HG02981 (cell line): Measurements from ENCODE around the gene SH3PXD2A.

Experiments used
- ATAC-seq: cut with Tn5 transposase; IDR thresholded peaks from one replicate; pipeline ENCODE4 v1.9.1; 2021; ENCODE audit warnings: mild to moderate bottlenecking, moderate library complexity; ENCODE audit not compliant: unreplicated experiment

Gene SH3PXD2A

GRCh38 chr10:103879831-103880230 lies 24.5 kb upstream of the SH3PXD2A start:
- no peak for ATAC-seq

- no peak for ATAC-seq
Measured at GRCh38 chr10:103879409-103879808, 24.0 kb upstream of the SH3PXD2A start.

- no peak for ATAC-seq
Measured at GRCh38 chr10:103877861-103878260, 22.5 kb upstream of the SH3PXD2A start.

DNA sequence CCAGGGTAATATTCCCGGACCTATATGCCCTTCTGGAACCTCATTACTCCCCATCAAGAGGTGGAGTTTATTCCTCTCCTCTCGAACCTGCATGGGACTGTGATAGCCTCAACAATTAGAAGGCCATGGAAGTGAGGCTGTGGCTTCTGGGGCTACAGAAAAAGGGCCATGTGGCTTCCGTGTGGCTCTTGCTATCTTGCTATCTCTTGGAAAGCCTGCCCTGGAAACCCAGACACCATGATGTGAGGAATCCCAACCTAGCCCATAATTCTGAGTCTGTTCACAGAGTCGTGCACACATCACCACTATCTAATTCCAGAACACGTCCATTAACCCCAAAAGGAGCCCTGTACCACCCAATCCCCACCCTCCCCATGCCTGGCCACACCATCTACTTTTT lies 20.8 kb upstream of the SH3PXD2A start:
- no peak for ATAC-seq

GRCh38 chr10:103874730-103875129 lies 19.4 kb upstream of the SH3PXD2A start:
- ATAC-seq: no peak

DNA sequence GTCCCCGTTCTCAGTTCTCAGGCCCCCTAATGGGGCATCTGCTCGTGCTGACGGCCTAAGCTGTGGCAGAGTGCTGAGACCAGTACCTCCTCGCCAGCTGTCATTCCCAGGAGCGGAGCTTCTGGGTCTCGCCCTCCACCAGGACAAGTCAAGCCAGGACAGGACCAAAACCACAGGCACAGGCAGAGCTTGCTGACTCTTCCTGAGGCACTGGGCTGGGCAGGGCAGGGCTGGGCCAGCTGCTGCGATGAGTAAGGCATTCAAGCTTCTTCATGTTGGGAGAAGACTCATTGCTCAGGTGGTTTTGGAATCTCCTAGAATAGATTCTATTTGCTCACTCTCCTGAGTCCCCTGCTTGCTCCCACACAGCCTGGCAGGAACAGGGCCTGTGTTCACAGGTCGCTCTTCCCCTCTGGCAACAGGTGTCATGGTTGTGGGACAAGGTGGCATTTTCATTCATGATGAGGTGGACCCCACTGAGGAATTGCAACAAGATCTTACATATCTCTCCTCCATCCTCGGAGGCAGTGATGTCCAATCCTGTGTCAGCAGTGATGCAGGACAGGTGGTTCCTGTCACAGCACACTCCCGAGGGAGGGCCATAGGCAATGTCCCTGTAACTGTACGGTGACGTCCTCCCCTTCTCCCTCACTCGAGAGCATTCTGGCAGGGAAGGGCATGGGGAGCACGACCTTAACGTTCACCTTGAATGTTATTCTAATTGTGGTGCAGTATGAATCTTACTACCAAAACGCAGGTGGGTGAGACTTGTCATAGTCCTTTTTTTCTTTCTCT lies 17.0 kb upstream of the SH3PXD2A start:
- no peak for ATAC-seq

DNA sequence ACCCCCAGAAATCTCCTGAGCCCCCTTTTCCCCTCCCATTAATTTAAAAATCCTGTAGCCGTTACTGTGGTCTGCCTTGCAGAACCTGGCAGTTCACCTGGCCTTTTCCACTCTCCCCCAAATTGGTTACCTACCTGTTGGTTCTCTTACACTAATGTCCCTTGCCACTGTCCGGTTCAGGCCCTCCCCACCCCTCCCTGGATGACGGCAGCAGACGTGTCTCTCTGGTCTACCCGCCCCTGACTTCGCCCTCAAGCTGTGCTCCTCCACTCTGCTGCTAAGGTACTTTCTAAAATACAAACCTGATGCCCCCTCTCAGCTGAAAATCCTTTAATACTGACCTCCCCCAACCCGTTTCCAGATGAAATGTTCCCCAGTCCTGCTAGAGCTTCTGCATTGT lies 15.6 kb upstream of the SH3PXD2A start:
- ATAC-seq: no peak

- ATAC-seq: no peak
Measured at GRCh38 chr10:103870516-103870915, 15.1 kb upstream of the SH3PXD2A start.

DNA sequence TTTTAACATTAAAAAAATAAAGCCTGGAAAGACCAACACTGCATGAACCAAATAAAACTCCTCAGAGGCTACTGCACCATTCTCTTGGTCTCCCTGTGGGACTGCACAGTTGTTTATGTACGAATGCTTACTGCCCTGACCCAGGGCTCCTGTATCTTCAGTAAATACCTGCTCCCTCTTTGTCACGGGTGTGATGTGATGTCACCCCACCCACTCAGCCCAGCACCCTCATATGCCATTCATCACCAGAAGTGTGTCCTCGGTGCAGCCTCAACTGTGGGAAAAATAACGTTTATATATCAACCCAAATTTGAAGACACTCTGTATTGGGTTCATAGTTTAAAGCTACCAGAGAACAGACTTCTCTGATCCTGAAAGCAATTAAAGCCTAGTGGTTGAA lies 14.0 kb upstream of the SH3PXD2A start:
- ATAC-seq: no peak

DNA sequence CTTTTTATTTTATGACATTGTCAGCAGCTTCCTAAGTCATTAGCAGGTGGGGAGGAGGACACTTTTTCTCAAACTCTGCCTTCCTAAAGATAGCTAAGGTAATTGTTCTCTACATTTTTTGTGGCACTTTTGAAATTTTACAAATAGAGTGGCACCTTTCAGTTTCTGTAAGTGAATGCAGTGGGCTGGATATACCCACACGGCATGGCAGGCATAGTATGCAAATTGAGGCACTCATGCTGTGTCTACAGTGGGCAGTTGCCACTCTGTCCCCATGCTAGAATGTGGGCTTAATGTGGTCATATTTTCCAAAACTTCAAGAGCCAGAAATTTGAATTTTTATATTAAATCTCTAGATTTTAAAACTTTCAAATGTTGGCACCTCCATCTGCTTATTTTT lies 12.8 kb upstream of the SH3PXD2A start:
- no peak for ATAC-seq

- no peak for ATAC-seq
Measured at GRCh38 chr10:103861505-103861904, 6.1 kb upstream of the SH3PXD2A start.

GRCh38 chr10:103859161-103860086 lies 4.0 kb upstream of the SH3PXD2A start:
- ATAC-seq: peak; percentile 54

GRCh38 chr10:103858360-103858759 lies 3.0 kb upstream of the SH3PXD2A start:
- no peak for ATAC-seq

DNA sequence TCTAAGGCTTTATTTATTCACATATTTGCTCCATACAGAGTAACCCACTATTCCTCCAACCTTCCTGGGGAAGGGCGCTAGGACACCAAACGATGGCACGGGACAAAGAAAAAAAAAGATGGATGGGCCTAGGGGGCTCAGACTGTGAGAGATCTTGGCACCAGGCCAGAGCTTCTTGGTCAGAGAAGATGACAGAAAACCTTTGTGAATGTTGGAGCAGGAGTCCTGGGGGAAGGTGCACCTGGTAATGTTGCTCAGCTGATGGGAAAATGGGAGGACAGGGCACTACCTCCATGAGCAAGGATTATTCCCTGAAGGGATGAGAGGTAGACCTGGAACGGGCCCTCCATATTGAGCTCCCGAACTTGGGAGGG lies 1.4 kb upstream of the SH3PXD2A start:
- no peak for ATAC-seq

- ATAC-seq: no peak
Measured at GRCh38 chr10:103855852-103856796, 748 bp upstream of the SH3PXD2A start.

DNA sequence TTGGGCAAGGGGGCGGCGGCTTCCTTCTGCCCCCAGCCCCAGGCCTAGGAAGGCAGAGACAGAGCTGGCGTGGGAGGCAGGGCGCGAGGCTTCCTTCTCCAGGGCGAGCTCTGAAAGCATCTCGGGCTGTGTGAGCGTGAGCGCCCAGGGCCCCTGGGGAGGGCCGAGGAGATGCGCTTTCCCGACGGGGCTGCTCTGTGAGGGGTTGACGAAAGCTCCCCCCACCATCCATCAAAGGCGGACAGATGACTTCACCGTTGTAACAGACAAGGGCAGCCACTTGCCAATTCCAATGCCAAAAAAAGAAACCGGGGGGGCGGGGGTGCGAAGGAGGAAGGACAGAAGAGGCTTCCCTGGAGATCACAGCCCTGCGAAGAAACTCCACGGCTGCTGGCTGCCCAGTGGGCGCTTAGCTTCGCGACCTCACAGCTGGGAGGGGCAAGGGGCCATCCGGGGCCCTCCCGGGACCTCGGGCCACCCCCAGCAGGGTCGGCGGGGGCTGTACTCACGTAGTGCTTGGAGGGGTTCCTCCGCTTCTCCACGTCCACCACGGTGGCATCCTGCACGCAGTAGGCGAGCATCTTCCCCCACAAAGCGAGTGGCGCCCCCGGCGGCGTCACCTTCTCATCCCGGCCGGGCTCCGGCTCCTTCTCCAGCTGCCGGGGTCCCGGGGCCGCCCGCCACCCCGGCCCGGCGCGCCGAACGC lies 537 bp downstream of the SH3PXD2A start:
- no peak for ATAC-seq

GRCh38 chr10:103854265-103854685 lies 1.1 kb downstream of the SH3PXD2A start:
- ATAC-seq: no peak

DNA sequence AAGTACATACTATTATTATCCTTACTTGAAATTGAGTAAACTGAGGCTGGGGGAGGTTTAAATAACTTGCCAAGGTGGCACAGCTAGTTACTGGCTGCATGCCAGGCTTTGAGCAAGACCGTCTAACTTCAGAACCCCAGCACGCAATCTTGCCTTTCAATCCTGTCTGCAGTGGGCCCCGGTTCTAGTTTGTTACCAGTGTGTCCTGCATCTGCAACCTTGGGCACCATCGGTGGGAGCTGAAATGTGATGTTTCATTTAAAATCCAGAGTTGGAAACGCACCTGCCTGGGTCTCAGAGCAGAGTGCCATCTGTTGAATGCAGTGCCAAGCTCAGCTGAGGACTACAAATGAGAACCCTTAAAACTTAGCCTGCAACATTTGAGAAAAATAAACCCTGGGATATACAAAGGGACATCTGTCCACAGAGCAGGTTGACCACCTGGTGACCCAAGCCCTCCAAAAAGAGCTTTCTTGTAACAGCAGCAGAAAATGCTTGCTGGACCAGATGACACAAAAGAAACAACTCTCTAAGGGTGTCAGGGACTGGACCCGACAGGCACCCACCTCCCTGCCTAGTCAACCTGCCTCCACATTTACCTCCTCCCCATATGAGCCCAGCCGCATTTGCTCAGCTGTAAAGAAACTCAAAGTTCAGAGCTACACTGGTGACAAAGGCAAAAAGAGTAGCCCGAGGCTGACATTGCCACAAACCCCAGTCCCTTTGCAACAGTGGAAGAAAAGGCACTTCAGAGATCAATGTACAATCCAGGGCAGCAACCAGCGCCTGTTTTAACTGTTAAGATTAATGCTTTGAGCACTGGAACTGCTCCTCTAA lies 1.7 kb downstream of the SH3PXD2A start:
- ATAC-seq: no peak

GRCh38 chr10:103852856-103853255 lies 2.5 kb downstream of the SH3PXD2A start:
- no peak for ATAC-seq
